Ovary (tissue), 3 donors: ENCODE measurements around the gene USP17L25.
"Not testable (repeated sequence)": the region's sequence is repeated elsewhere in the genome, so short reads cannot be mapped to it uniquely, and the experiment has no call there.

ENCODE experiments used
- CTCF ChIP-seq, 3 donors: fragments of 450-650 bp in 2 of 3; fragments of 200-600 bp in 1 of 3; IDR thresholded peaks; one replicate each; pipeline versions ENCODE4 v1.5.1 to v1.8.0; 2016 to 2022; ENCODE audit warnings: antibody characterized with exemption in 3 of 3, mild to moderate bottlenecking in 1 of 3
- EP300 ChIP-seq: sonication (generic); formaldehyde crosslinking; IDR thresholded peaks from one replicate; pipeline ENCODE4 v1.6.1; 2017; ENCODE audit warnings: antibody characterized with exemption
- POLR2A ChIP-seq: fragments of 450-650 bp; IDR thresholded peaks from one replicate; pipeline ENCODE4 v1.6.1; 2017; ENCODE audit warnings: antibody characterized with exemption, mild to moderate bottlenecking, moderate library complexity
- donor health status: DM: no; HTN: no; CAD: no.

GRCh38 chr4:9379881-9380280 is 50.2 kb downstream of the USP17L25 start:
- not testable (repeated sequence) for TF ChIP-seq CTCF (IDR thresholded peaks at IDR 0.05); POLR2A; EP300
